Measurements from ENCODE around the gene MEIOC.
"Not testable (repeated sequence)": the region's sequence is repeated elsewhere in the genome, so short reads cannot be mapped to it uniquely, and the experiment has no call there.

Gene MEIOC

GRCh38 chr17:44687756-44688155, 31.5 kb downstream of the MEIOC start:
- no peak overlapping the region for H3K9ac ChIP-seq (ENCODE audit: low read length)
- H3K36me3 ChIP-seq (ENCODE audit: control insufficient read depth, low read depth, low read length), result peaks cover 15% of the 10 kb centered on the region
- H3K27ac ChIP-seq (ENCODE audit: low read length), result no peak overlapping the region
- H3K27me3 ChIP-seq (ENCODE audit: control insufficient read depth, insufficient read depth, low read length), result no peaks in the 10 kb centered on the region
- no peak overlapping the region for H3K4me3 ChIP-seq (ENCODE audit: low read length)
- H3K4me1 ChIP-seq (ENCODE audit: control insufficient read depth, low read depth, low read length), result peaks cover 5% of the 10 kb centered on the region
- H3K9me3 ChIP-seq (ENCODE audit: control insufficient read depth, low read depth, low read length), result no peaks in the 10 kb centered on the region

- Histone ChIP-seq H3K4me3 (ENCODE audit: low read length) (peak overlapping the region; percentile 97), H3K27me3 (ENCODE audit: control insufficient read depth, insufficient read depth, low read length) (no peaks in the 10 kb centered on the region), H3K9me3 (ENCODE audit: control insufficient read depth, low read depth, low read length) (no peaks in the 10 kb centered on the region), H3K27ac (ENCODE audit: low read length) (no peak overlapping the region), H3K36me3 (ENCODE audit: control insufficient read depth, low read depth, low read length) (peaks cover 11% of the 10 kb centered on the region), H3K4me1 (ENCODE audit: control insufficient read depth, low read depth, low read length) (peaks cover 5% of the 10 kb centered on the region), H3K9ac (ENCODE audit: low read length) (no peak overlapping the region)
Observed at GRCh38 chr17:44688200-44688599, 31.9 kb downstream of the MEIOC start.

- no peaks in the 10 kb centered on the region for H3K9me3 ChIP-seq (ENCODE audit: control insufficient read depth, low read depth, low read length)
- H3K4me3 ChIP-seq (ENCODE audit: low read length), result peak overlapping the region; percentile 97
- no peaks in the 10 kb centered on the region for H3K27me3 ChIP-seq (ENCODE audit: control insufficient read depth, insufficient read depth, low read length)
- peak overlapping the region; percentile 56 for H3K27ac ChIP-seq (ENCODE audit: low read length)
- peak overlapping the region; percentile 91 for H3K9ac ChIP-seq (ENCODE audit: low read length)
- H3K36me3 ChIP-seq (ENCODE audit: control insufficient read depth, low read depth, low read length), result peaks cover 4% of the 10 kb centered on the region
- peaks cover 5% of the 10 kb centered on the region for H3K4me1 ChIP-seq (ENCODE audit: control insufficient read depth, low read depth, low read length)
Observed at GRCh38 chr17:44688675-44689476, 32.6 kb downstream of the MEIOC start.

- H3K4me3 ChIP-seq (ENCODE audit: low read length), result peak within 1 kb of the TSS; percentile 97
- no peaks in the 10 kb centered on the region for H3K9me3 ChIP-seq (ENCODE audit: control insufficient read depth, low read depth, low read length)
- H3K27me3 ChIP-seq (ENCODE audit: control insufficient read depth, insufficient read depth, low read length), result no peaks in the 10 kb centered on the region
- H3K9ac ChIP-seq (ENCODE audit: low read length), result peak within 1 kb of the TSS; percentile 91
- peaks cover 5% of the 10 kb centered on the region for H3K4me1 ChIP-seq (ENCODE audit: control insufficient read depth, low read depth, low read length)
- peak within 1 kb of the TSS; percentile 56 for H3K27ac ChIP-seq (ENCODE audit: low read length)
- H3K36me3 ChIP-seq (ENCODE audit: control insufficient read depth, low read depth, low read length), result peaks cover 4% of the 10 kb centered on the region
Observed at GRCh38 chr17:44689477-44690217, 33.4 kb downstream of the MEIOC start, which contains the start of gene CCDC43. Gene CCDC43, minus strand, starts transcription at chr17:44689776. Its CDS starts 23 bp downstream, at chr17:44689753.

- not testable (repeated sequence) for H3K27me3 ChIP-seq (ENCODE audit: control insufficient read depth, insufficient read depth, low read length); H3K36me3 ChIP-seq (ENCODE audit: control insufficient read depth, low read depth, low read length); H3K9me3 ChIP-seq (ENCODE audit: control insufficient read depth, low read depth, low read length); H3K27ac ChIP-seq (ENCODE audit: low read length); H3K9ac ChIP-seq (ENCODE audit: low read length); H3K4me1 ChIP-seq (ENCODE audit: control insufficient read depth, low read depth, low read length); H3K4me3 ChIP-seq (ENCODE audit: low read length)
Observed at GRCh38 chr17:44690746-44691306, 34.6 kb downstream of the MEIOC start.

- H3K4me1 ChIP-seq (ENCODE audit: control insufficient read depth, low read depth, low read length), result peaks cover 2% of the 10 kb centered on the region
- H3K9me3 ChIP-seq (ENCODE audit: control insufficient read depth, low read depth, low read length), result no peaks in the 10 kb centered on the region
- no peaks in the 10 kb centered on the region for H3K36me3 ChIP-seq (ENCODE audit: control insufficient read depth, low read depth, low read length)
- no peak overlapping the region for H3K9ac ChIP-seq (ENCODE audit: low read length)
- H3K27me3 ChIP-seq (ENCODE audit: control insufficient read depth, insufficient read depth, low read length), result no peaks in the 10 kb centered on the region
- no peak overlapping the region for H3K4me3 ChIP-seq (ENCODE audit: low read length)
- H3K27ac ChIP-seq (ENCODE audit: low read length), result no peak overlapping the region
Observed at GRCh38 chr17:44693609-44694008, 37.3 kb downstream of the MEIOC start.

- H3K27me3 ChIP-seq (ENCODE audit: control insufficient read depth, insufficient read depth, low read length); H3K36me3 ChIP-seq (ENCODE audit: control insufficient read depth, low read depth, low read length); H3K4me1 ChIP-seq (ENCODE audit: control insufficient read depth, low read depth, low read length); H3K4me3 ChIP-seq (ENCODE audit: low read length); H3K27ac ChIP-seq (ENCODE audit: low read length); H3K9ac ChIP-seq (ENCODE audit: low read length); H3K9me3 ChIP-seq (ENCODE audit: control insufficient read depth, low read depth, low read length): not testable (repeated sequence)
Observed at GRCh38 chr17:44700288-44700687, 44.0 kb downstream of the MEIOC start.

- Histone ChIP-seq H3K4me3 (ENCODE audit: low read length) (peak overlapping the region; percentile 96), H3K36me3 (ENCODE audit: control insufficient read depth, low read depth, low read length) (no peaks in the 10 kb centered on the region), H3K9me3 (ENCODE audit: control insufficient read depth, low read depth, low read length) (no peaks in the 10 kb centered on the region), H3K27me3 (ENCODE audit: control insufficient read depth, insufficient read depth, low read length) (no peaks in the 10 kb centered on the region), H3K27ac (ENCODE audit: low read length) (no peak overlapping the region), H3K9ac (ENCODE audit: low read length) (peak overlapping the region; percentile 81), H3K4me1 (ENCODE audit: control insufficient read depth, low read depth, low read length) (no peaks in the 10 kb centered on the region)
Observed at GRCh38 chr17:44707755-44708400, 51.6 kb downstream of the MEIOC start.

GRCh38 chr17:44708401-44709263, 52.4 kb downstream of the MEIOC start, which contains the start of gene DBF4B:
Gene DBF4B, plus strand, starts transcription at chr17:44708665. Its CDS starts 156 bp downstream, at chr17:44708821.
- H3K36me3 ChIP-seq (ENCODE audit: control insufficient read depth, low read depth, low read length), result no peaks in the 10 kb centered on the region
- peak within 1 kb of the TSS; percentile 81 for H3K9ac ChIP-seq (ENCODE audit: low read length)
- peak within 1 kb of the TSS; percentile 40 for H3K27ac ChIP-seq (ENCODE audit: low read length)
- H3K4me3 ChIP-seq (ENCODE audit: low read length), result peak within 1 kb of the TSS; percentile 96
- no peaks in the 10 kb centered on the region for H3K4me1 ChIP-seq (ENCODE audit: control insufficient read depth, low read depth, low read length)
- no peaks in the 10 kb centered on the region for H3K27me3 ChIP-seq (ENCODE audit: control insufficient read depth, insufficient read depth, low read length)
- H3K9me3 ChIP-seq (ENCODE audit: control insufficient read depth, low read depth, low read length), result no peaks in the 10 kb centered on the region

GRCh38 chr17:44719444-44719843, 63.2 kb downstream of the MEIOC start:
- H3K36me3 ChIP-seq (ENCODE audit: control insufficient read depth, low read depth, low read length), result peaks cover 19% of the 10 kb centered on the region
- H3K27ac ChIP-seq (ENCODE audit: low read length), result no peak overlapping the region
- H3K4me3 ChIP-seq (ENCODE audit: low read length), result no peak overlapping the region
- no peaks in the 10 kb centered on the region for H3K27me3 ChIP-seq (ENCODE audit: control insufficient read depth, insufficient read depth, low read length)
- H3K9me3 ChIP-seq (ENCODE audit: control insufficient read depth, low read depth, low read length), result no peaks in the 10 kb centered on the region
- no peaks in the 10 kb centered on the region for H3K4me1 ChIP-seq (ENCODE audit: control insufficient read depth, low read depth, low read length)
- no peak overlapping the region for H3K9ac ChIP-seq (ENCODE audit: low read length)
